HL-60/S4 (cell line): Measurements from ENCODE around the gene FAM13A.
"Not testable (repeated sequence)": the region's sequence is repeated elsewhere in the genome, so short reads cannot be mapped to it uniquely, and the experiment has no call there.

Experiments
- in situ Hi-C: fragments of 300-500 bp; cut with MboI; formaldehyde crosslinking; loops from 2 replicates; pipeline ENCODE4 v1.14.3; 2022; ENCODE audit warnings: low sequenced_read_pairs

The FAM13A gene

GRCh38 chr4:89048906-89049601 is 7.9 kb downstream of the FAM13A start:
- in situ Hi-C loops: no loop called here

- in situ Hi-C loops: no loop called here
Measured at GRCh38 chr4:89044147-89044900, 12.7 kb downstream of the FAM13A start.

- in situ Hi-C loops: no loop called here
Measured at GRCh38 chr4:89042055-89042454, 14.9 kb downstream of the FAM13A start.

GRCh38 chr4:89039730-89040338 is 17.2 kb downstream of the FAM13A start:
- in situ Hi-C loops: no loop called here

- in situ Hi-C loops: no loop called here
Measured at GRCh38 chr4:89036535-89036934, 20.4 kb downstream of the FAM13A start.

GRCh38 chr4:89031272-89031671 is 25.7 kb downstream of the FAM13A start:
- in situ Hi-C loops: no loop called here

- in situ Hi-C loops: loop anchor here (10.0 kb wide), 1 partner anchor 495 kb away; no protein-coding TSS in a partner anchor
Measured at GRCh38 chr4:89029591-89029990, 27.4 kb downstream of the FAM13A start.

GRCh38 chr4:89026542-89026941 is 30.4 kb downstream of the FAM13A start:
- in situ Hi-C loops: loop anchor here (10.0 kb wide), 1 partner anchor 492 kb away; no protein-coding TSS in a partner anchor

GRCh38 chr4:89024051-89024675 is 32.8 kb downstream of the FAM13A start:
- in situ Hi-C loops: loop anchor here (10.0 kb wide), 1 partner anchor 489 kb away; no protein-coding TSS in a partner anchor

- in situ Hi-C loops: loop anchor here (10.0 kb wide), 1 partner anchor 488 kb away; no protein-coding TSS in a partner anchor
Measured at GRCh38 chr4:89023140-89023539, 33.8 kb downstream of the FAM13A start.

GRCh38 chr4:89022426-89023128 is 34.4 kb downstream of the FAM13A start:
- in situ Hi-C loops: loop anchor here (10.0 kb wide), 1 partner anchor 488 kb away; no protein-coding TSS in a partner anchor

- in situ Hi-C loops: loop anchor here (10.0 kb wide), 1 partner anchor 487 kb away; no protein-coding TSS in a partner anchor
Measured at GRCh38 chr4:89021684-89022083, 35.3 kb downstream of the FAM13A start.

- in situ Hi-C loops: loop anchor here (10.0 kb wide), 1 partner anchor 486 kb away; no protein-coding TSS in a partner anchor
Measured at GRCh38 chr4:89021062-89021461, 35.9 kb downstream of the FAM13A start.

GRCh38 chr4:89014897-89015296 is 42.1 kb downstream of the FAM13A start:
- in situ Hi-C loops: not testable (repeated sequence)

GRCh38 chr4:89009761-89010369 is 47.1 kb downstream of the FAM13A start:
- in situ Hi-C loops: no loop called here

GRCh38 chr4:89009115-89009514 is 47.9 kb downstream of the FAM13A start:
- in situ Hi-C loops: no loop called here

- in situ Hi-C loops: no loop called here
Measured at GRCh38 chr4:89008166-89008565, 48.8 kb downstream of the FAM13A start.

- in situ Hi-C loops: no loop called here
Measured at GRCh38 chr4:89007338-89007939, 49.5 kb downstream of the FAM13A start.

- in situ Hi-C loops: no loop called here
Measured at GRCh38 chr4:89006307-89006706, 50.7 kb downstream of the FAM13A start.
